OCI-LY3 (cell line): Measurements from ENCODE around the gene C2orf92.

Source experiments
- H2AFZ ChIP-seq: fragments of 200-600, 300-600 bp; shearing (Covaris generic); 2 replicates; pipeline ENCODE4 v1.6.0; 2014; ENCODE audit warnings: antibody characterized with exemption, low read depth, low read length
- H3K27ac ChIP-seq: fragments of 200-600, 300-600 bp; sonication (generic); 2 replicates; pipeline ENCODE4 v1.5.1; 2014; ENCODE audit warnings: mild to moderate bottlenecking, low read length, moderate library complexity, mixed read lengths
- H3K27me3 ChIP-seq: fragments of 200-600, 300-600 bp; sonication (generic); 2 replicates; pipeline ENCODE4 v1.6.1; 2014; ENCODE audit warnings: low read depth, low read length, mixed read lengths
- H3K36me3 ChIP-seq: fragments of 200-600, 300-600 bp; sonication (generic); replicated peaks from 2 replicates; pipeline ENCODE3; 2014; ENCODE audit warnings: low read depth, low read length, mixed read lengths
- H3K4me1 ChIP-seq: fragments of 300-600, 200-600 bp; sonication (generic); 2 replicates; pipeline ENCODE4 v1.6.1; 2014; ENCODE audit warnings: low read length, mixed read lengths
- H3K4me2 ChIP-seq: fragments of 200-600, 300-600 bp; sonication (generic); 2 replicates; pipeline ENCODE4 v1.6.1; 2014; ENCODE audit warnings: low read length, mixed read lengths
- H3K4me3 ChIP-seq: fragments of 300-600, 200-600 bp; sonication (generic); 2 replicates; pipeline ENCODE4 v1.5.1; 2014; ENCODE audit warnings: antibody characterized with exemption, mild to moderate bottlenecking, low read length, moderate library complexity
- H3K79me2 ChIP-seq: fragments of 300-600, 200-600 bp; shearing (Covaris generic); 2 replicates; pipeline ENCODE4 v1.6.1; 2014; ENCODE audit warnings: mild to moderate bottlenecking, low read length, mixed read lengths
- H3K9ac ChIP-seq: fragments of 300-600, 200-600 bp; shearing (Covaris generic); 2 replicates; pipeline ENCODE4 v1.6.0; 2014; ENCODE audit warnings: mild to moderate bottlenecking, low read length, moderate library complexity
- H3K9me3 ChIP-seq: fragments of 200-600, 300-600 bp; shearing (Covaris generic); 2 replicates; pipeline ENCODE4 v1.6.1; 2014; ENCODE audit warnings: low read length, mixed read lengths; ENCODE audit not compliant: insufficient read depth
- H4K20me1 ChIP-seq: fragments of 200-600, 300-600 bp; sonication (generic); 2 replicates; pipeline ENCODE4 v1.6.1; 2016; ENCODE audit warnings: low read length, mixed read lengths; ENCODE audit not compliant: insufficient read depth
- CTCF ChIP-seq: fragments of 200-600, 300-600 bp; sonication (generic); IDR thresholded peaks from 2 replicates; pipeline ENCODE4 v1.5.1; 2014; ENCODE audit warnings: antibody characterized with exemption, low read length, low read depth
- EZH2phosphoT487 ChIP-seq: fragments of 200-600 bp; shearing (Covaris generic); IDR thresholded peaks from 2 replicates; pipeline ENCODE4 v1.6.1; 2018; ENCODE audit warnings: antibody characterized with exemption, mixed run types, low read depth

The C2orf92 gene

GRCh38 chr2:97714084-97714949 is 44.8 kb downstream of the C2orf92 start:
- no peak for TF ChIP-seq EZH2phosphoT487
- TF ChIP-seq CTCF = no peak
- no peak overlapping the region for H2AFZ ChIP-seq
- no peaks in the 10 kb centered on the region for H3K36me3 ChIP-seq
- no peaks in the 10 kb centered on the region for H3K79me2 ChIP-seq
- no peak overlapping the region for H3K9ac ChIP-seq
- H4K20me1 ChIP-seq = no peaks in the 10 kb centered on the region
- H3K9me3 ChIP-seq = no peaks in the 10 kb centered on the region
- H3K27ac ChIP-seq = no peak overlapping the region
- no peaks in the 10 kb centered on the region for H3K27me3 ChIP-seq
- H3K4me3 ChIP-seq = no peak overlapping the region
- no peaks in the 10 kb centered on the region for H3K4me1 ChIP-seq
- no peak overlapping the region for H3K4me2 ChIP-seq

- Histone ChIP-seq H4K20me1 (no peaks in the 10 kb centered on the region), H3K36me3 (no peaks in the 10 kb centered on the region), H3K4me1 (no peaks in the 10 kb centered on the region), H3K4me3 (no peak overlapping the region), H3K27ac (no peak overlapping the region), H3K9ac (no peak overlapping the region), H2AFZ (no peak overlapping the region), H3K27me3 (no peaks in the 10 kb centered on the region), H3K79me2 (no peaks in the 10 kb centered on the region), H3K4me2 (no peak overlapping the region), H3K9me3 (no peaks in the 10 kb centered on the region)
- TF ChIP-seq EZH2phosphoT487 (no peak), CTCF (no peak)
Measured at GRCh38 chr2:97714950-97715652, 45.6 kb downstream of the C2orf92 start.

GRCh38 chr2:97715951-97716694 is 46.6 kb downstream of the C2orf92 start:
- Histone ChIP-seq H3K36me3 (no peaks in the 10 kb centered on the region), H3K27me3 (no peaks in the 10 kb centered on the region), H3K4me1 (no peaks in the 10 kb centered on the region), H3K27ac (no peak overlapping the region), H3K9ac (no peak overlapping the region), H3K4me2 (no peak overlapping the region), H3K9me3 (no peaks in the 10 kb centered on the region), H2AFZ (no peak overlapping the region), H3K79me2 (no peaks in the 10 kb centered on the region), H4K20me1 (no peaks in the 10 kb centered on the region), H3K4me3 (no peak overlapping the region)
- TF ChIP-seq EZH2phosphoT487 (no peak), CTCF (no peak)
